Panc1 (cell line): ENCODE data around the gene RPS15A. TPM values are rescaled to one million over a fixed set of nuclear protein-coding genes. Genes with fewer than 3 reads are reported as not detected.
"Not testable (repeated sequence)": the region's sequence is repeated elsewhere in the genome, so short reads cannot be mapped to it uniquely, and the experiment has no call there.

Experiments
- ATAC-seq: fragments of 200-7000 bp; cut with Tn5 transposase; 2 replicates; pipeline ENCODE4 v1.9.1; 2020; ENCODE audit warnings: mild to moderate bottlenecking, moderate library complexity
- BruUV-seq: library from RNA; stranded (reverse); fragments of 400-500 nt; replicated peaks from 2 replicates; lab custom pipeline; 2021; lab: Mats Ljungman, UMichigan
- CTCF ChIA-PET: fragments of 300-600 bp; sonication (Branson Sonifier 250); formaldehyde crosslinking; loops from one replicate; lab custom pipeline; 2022; ENCODE audit warnings: antibody characterized with exemption; lab: Charles Lee
- POLR2A ChIA-PET: fragments of 300-600 bp; sonication (Branson Sonifier 250); formaldehyde crosslinking; loops from one replicate; lab custom pipeline; 2022; ENCODE audit warnings: antibody characterized with exemption; lab: Charles Lee
- DNase-seq: peaks from one replicate; pipeline ENCODE4 v3.0.0-alpha.2; 2010; ENCODE audit warnings: low read depth, low spot score
- H3K27ac ChIP-seq: 2 replicates; pipeline ENCODE4 v1.5.1; 2011; ENCODE audit warnings: mild to moderate bottlenecking, low read length, inconsistent platforms
- H3K27me3 ChIP-seq: fragments of 200-500 bp; sonication (Bioruptor generic); 2 replicates; pipeline ENCODE4 v1.6.0; 2014; ENCODE audit warnings: low read length, inconsistent platforms; ENCODE audit not compliant: control insufficient read depth, insufficient read depth
- H3K36me3 ChIP-seq: fragments of 200-500 bp; sonication (Bioruptor generic); 2 replicates; pipeline ENCODE4 v1.5.1; 2014; ENCODE audit warnings: inconsistent platforms, mild to moderate bottlenecking, low read length, moderate library complexity; ENCODE audit not compliant: control insufficient read depth, insufficient read depth
- H3K4me1 ChIP-seq: 2 replicates; pipeline ENCODE4 v1.5.1; 2011; ENCODE audit warnings: inconsistent platforms, mild to moderate bottlenecking, low read length, moderate library complexity; ENCODE audit not compliant: control insufficient read depth, insufficient read depth
- H3K4me3 ChIP-seq, 2 experiments: 2 replicates each; pipeline ENCODE4 v1.5.1; 2011 to 2012; ENCODE audit warnings: low read depth in 2 of 2, low read length in 2 of 2, mild to moderate bottlenecking in 2 of 2, inconsistent platforms in 1 of 2, moderate library complexity in 1 of 2
- H3K9me3 ChIP-seq: fragments of 200-500 bp; sonication (Bioruptor generic); 2 replicates; pipeline ENCODE4 v1.5.1; 2014; ENCODE audit warnings: low read depth, mild to moderate bottlenecking, inconsistent platforms, low read length, moderate library complexity; ENCODE audit not compliant: control insufficient read depth, insufficient read depth
- in situ Hi-C: cut with HindIII; loops from 2 replicates; pipeline ENCODE4 v1.10.0; 2016; ENCODE audit warnings: low sequenced_read_pairs, low pct_unique_long_range_greater_than_20kb
- intact Hi-C: fragments of 100-400 bp; cut with micrococcal nuclease; formaldehyde crosslinking; loops from one replicate; pipeline ENCODE4 v1.10.0; 2022; ENCODE audit not compliant: unreplicated experiment
- total RNA-seq: library from RNA; stranded (reverse); gene quantifications from one replicate; pipeline ENCODE4 v1.2.1, GENCODE V29; 2021; ENCODE audit not compliant: unreplicated experiment

Gene RPS15A
- total RNA-seq, 1 experiment from 2014 or later, result 1,366 TPM

DNA sequence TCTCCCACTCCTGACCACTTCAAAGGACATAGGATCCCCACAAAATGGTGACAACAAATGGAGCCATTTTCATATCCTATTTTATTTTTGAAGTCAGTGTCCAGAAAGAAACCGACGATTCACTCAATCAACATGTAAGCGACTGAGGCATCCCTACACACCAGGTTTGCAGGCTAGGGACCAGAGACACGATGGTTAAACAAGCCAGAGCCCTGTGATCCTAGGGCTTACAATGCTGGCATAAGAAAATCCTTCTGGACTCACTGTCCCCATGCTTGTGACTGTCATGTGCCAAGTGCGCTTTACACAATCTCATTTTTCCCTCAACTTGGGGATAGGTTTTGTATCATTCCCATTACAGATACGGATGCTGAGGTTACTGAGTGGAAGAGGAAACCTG is 8.9 kb downstream of the RPS15A start:
- ATAC-seq, POLR2A ChIA-PET, BruUV-seq, H3K4me3 ChIP-seq, CTCF ChIA-PET, in situ Hi-C loops, DNase-seq, H3K4me1 ChIP-seq, H3K9me3 ChIP-seq, H3K27me3 ChIP-seq, intact Hi-C loops, H3K27ac ChIP-seq: not testable (repeated sequence)
- H3K36me3 ChIP-seq, result peaks cover 28% of the 10 kb centered on the region

- H3K27ac ChIP-seq, H3K27me3 ChIP-seq, BruUV-seq, H3K4me1 ChIP-seq, POLR2A ChIA-PET, in situ Hi-C loops, H3K4me3 ChIP-seq, CTCF ChIA-PET, intact Hi-C loops, H3K9me3 ChIP-seq, DNase-seq: not testable (repeated sequence)
- peaks cover 24% of the 10 kb centered on the region for H3K36me3 ChIP-seq
- peak; percentile 23 for ATAC-seq
These were observed 9.6 kb downstream of the RPS15A start for GRCh38 chr16:18780460-18781026.

DNA sequence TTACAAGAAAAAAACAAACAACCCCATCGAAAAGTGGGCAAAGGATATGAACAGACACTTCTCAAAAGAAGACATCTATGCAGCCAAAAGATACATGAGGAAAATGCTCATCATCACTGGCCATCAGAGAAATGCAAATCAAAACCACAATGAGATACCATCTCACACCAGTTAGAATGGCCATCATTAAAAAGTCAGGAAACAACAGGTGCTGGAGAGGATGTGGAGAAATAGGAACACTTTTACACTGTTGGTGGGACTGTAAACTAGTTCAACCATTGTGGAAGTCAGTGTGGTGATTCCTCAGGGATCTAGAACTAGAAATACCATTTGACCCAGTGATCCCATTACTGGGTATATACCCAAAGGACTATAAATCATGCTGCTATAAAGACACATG is 12.5 kb downstream of the RPS15A start:
- BruUV-seq, H3K4me1 ChIP-seq, H3K36me3 ChIP-seq, H3K4me3 ChIP-seq, H3K27ac ChIP-seq, POLR2A ChIA-PET, CTCF ChIA-PET, ATAC-seq, DNase-seq, intact Hi-C loops, in situ Hi-C loops, H3K27me3 ChIP-seq, H3K9me3 ChIP-seq: not testable (repeated sequence)

GRCh38 chr16:18776334-18776733 is 13.8 kb downstream of the RPS15A start:
- H3K9me3 ChIP-seq, POLR2A ChIA-PET, DNase-seq, H3K36me3 ChIP-seq, H3K4me3 ChIP-seq, in situ Hi-C loops, BruUV-seq, CTCF ChIA-PET, H3K4me1 ChIP-seq, H3K27ac ChIP-seq, H3K27me3 ChIP-seq, ATAC-seq, intact Hi-C loops: not testable (repeated sequence)

DNA sequence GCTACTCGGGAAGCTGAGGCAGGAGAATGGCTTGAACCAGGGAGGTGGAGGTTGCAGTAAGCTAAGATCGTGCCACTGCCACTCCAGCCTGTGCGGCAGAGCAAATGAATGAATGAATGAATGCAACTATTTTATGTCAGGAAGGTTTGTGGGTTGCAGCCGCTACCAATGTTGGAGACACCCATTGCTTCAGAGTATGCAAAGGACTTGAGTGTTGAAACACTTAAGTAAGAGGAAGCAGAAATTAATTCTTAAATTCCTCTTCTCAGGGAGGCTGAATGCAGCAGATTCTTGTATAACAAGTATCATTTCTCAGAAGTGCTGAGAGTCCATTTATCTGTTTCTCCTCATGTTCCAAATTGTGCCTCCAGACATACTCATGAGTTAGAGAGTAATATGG is 15.5 kb downstream of the RPS15A start:
- H3K36me3 ChIP-seq, H3K9me3 ChIP-seq, in situ Hi-C loops, DNase-seq, BruUV-seq, intact Hi-C loops, H3K27me3 ChIP-seq, CTCF ChIA-PET, H3K4me1 ChIP-seq, H3K4me3 ChIP-seq, ATAC-seq, H3K27ac ChIP-seq: not testable (repeated sequence)
- POLR2A ChIA-PET, result interaction anchor here (0.6 kb wide), 1 partner anchor 66 kb away, joined by 3 read pairs; no protein-coding TSS in a partner anchor

GRCh38 chr16:18772171-18772570 is 18.0 kb downstream of the RPS15A start:
- H3K4me1 ChIP-seq, H3K36me3 ChIP-seq, H3K27ac ChIP-seq, in situ Hi-C loops, H3K9me3 ChIP-seq, CTCF ChIA-PET, H3K27me3 ChIP-seq, POLR2A ChIA-PET, BruUV-seq, intact Hi-C loops, DNase-seq, H3K4me3 ChIP-seq, ATAC-seq: not testable (repeated sequence)

DNA sequence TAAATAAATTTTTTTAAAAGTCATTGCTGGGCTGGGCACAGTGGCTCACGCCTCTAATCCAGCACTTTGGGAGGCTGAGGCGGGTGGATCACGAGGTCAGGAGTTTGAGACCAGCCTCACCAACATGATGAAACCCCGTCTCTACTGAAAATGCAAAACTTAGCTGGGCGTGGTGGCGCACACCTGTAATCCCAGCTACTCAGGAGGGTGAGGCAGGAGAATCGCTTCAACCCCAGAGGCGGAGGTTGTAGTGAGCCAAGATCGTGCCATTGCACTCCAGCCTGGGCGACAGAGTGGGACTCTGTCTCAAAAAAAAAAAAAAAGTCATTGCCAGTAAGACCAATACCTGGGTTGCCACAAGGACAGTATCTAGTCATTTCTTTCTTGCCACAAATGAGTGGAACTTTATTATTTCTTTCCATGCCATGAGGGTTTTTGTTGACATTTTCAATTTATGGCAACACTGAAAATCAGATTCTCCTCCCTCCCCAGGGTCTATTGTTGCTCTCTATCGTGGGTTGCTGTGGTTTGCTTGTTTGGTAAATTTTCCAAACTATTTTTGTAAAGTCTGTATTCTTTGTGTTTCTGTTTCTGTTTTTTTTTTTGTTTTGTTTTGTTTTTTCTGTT is 19.7 kb downstream of the RPS15A start:
- DNase-seq, intact Hi-C loops, H3K27me3 ChIP-seq, CTCF ChIA-PET, BruUV-seq, H3K36me3 ChIP-seq, H3K27ac ChIP-seq, ATAC-seq, H3K4me3 ChIP-seq, in situ Hi-C loops, H3K9me3 ChIP-seq, H3K4me1 ChIP-seq: not testable (repeated sequence)
- POLR2A ChIA-PET, result interaction anchor here (0.6 kb wide), 2 partner anchors 20 to 288 kb away, joined by 5 to 7 read pairs; partner anchors contain the start of gene RPS15A
